ENCODE measurements around the gene ZNF12.

DNA sequence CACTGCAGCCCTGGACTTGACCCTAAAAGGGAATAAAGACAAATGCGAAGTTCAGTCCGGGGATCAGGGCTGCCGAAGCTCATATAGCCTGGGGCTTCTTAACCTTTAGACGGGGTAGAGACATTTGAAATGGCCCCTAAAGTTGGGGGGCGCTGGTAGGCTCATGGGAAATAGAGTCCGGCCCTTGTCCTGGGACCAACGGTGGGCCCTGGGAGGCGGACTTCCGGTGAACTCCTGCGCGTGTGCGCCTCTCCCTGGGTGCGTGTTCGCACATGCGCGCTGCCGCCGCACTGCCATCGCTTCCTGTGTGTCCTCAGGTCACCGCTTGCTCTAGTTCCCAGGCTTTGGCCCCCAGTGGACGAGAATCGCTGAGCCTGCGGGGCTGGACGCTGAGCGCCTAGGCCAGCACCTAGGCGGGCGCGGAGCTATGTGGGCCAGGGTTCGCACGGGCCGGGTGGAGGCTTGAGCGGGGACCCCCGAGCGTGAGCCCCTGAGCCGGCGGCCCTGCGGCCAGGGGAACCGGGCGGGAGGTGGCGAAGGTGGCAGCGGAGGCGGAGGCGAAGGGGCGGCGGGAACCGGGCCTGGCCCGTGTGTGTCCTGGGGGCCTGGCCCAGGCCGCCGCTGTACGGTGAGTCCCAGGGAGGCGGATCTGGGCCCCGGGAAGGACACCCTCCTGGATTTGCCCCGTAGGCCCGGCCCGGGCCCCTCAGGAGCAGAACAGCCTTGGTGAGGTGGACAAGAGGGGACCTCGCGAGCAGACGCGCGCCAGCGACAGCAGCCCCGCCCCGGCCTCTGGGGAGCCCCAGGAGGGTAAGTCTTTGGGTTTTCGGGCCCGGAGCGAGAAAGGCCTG is 23.0 kb upstream of the ZNF12 start:
- TF ChIP-seq CTCF (IDR thresholded peaks at IDR 0.05; ENCODE audit: low read length) = no peak
- no peak for TF ChIP-seq EZH2 (IDR thresholded peaks at IDR 0.05; ENCODE audit: borderline replicate concordance, low read length)

Data from OCI-LY1 (cell line).